Astrocyte of the hippocampus (primary cell): ENCODE data around the gene STAMBP.
"Not testable (repeated sequence)": the region's sequence is repeated elsewhere in the genome, so short reads cannot be mapped to it uniquely, and the experiment has no call there.

Source experiments
- DNase-seq: peaks from one replicate; pipeline ENCODE4 v3.0.0; 2011; ENCODE audit warnings: low read depth, low spot score

Gene STAMBP

GRCh38 chr2:73887596-73888353 is 59.0 kb downstream of the STAMBP start:
- not testable (repeated sequence) for DNase-seq

GRCh38 chr2:73888388-73888787 is 59.6 kb downstream of the STAMBP start:
- no peak for DNase-seq

- no peak for DNase-seq
These were observed 60.4 kb downstream of the STAMBP start for GRCh38 chr2:73889206-73889605.

- DNase-seq, result no peak
These were observed 61.7 kb downstream of the STAMBP start for GRCh38 chr2:73890301-73891092.

- no peak for DNase-seq
These were observed 62.6 kb downstream of the STAMBP start for GRCh38 chr2:73891276-73891901.

GRCh38 chr2:73892631-73893329 is 64.0 kb downstream of the STAMBP start, which contains the start of gene ACTG2:
Gene ACTG2 (plus strand): TSS chr2:73893008. CDS start chr2:73901312, 8,304 bp downstream.
- no peak for DNase-seq

GRCh38 chr2:73893764-73894474 is 65.2 kb downstream of the STAMBP start:
- DNase-seq, result no peak

- DNase-seq, result no peak
These were observed 65.7 kb downstream of the STAMBP start for GRCh38 chr2:73894475-73894850.

GRCh38 chr2:73894877-73895276 is 66.1 kb downstream of the STAMBP start:
- no peak for DNase-seq

GRCh38 chr2:73895473-73895872 is 66.7 kb downstream of the STAMBP start:
- no peak for DNase-seq

- peak; percentile 94 for DNase-seq
These were observed 67.8 kb downstream of the STAMBP start for GRCh38 chr2:73896362-73897239.

GRCh38 chr2:73897240-73897583 is 68.5 kb downstream of the STAMBP start:
- no peak for DNase-seq

- peak; percentile 6 for DNase-seq
These were observed 69.2 kb downstream of the STAMBP start for GRCh38 chr2:73897934-73898333.

- DNase-seq, result no peak
These were observed 71.1 kb downstream of the STAMBP start for GRCh38 chr2:73899801-73900336.

GRCh38 chr2:73901143-73901542 is 72.4 kb downstream of the STAMBP start:
- no peak for DNase-seq

GRCh38 chr2:73902284-73902683 is 73.5 kb downstream of the STAMBP start:
- DNase-seq, result no peak

GRCh38 chr2:73903313-73903712 is 74.6 kb downstream of the STAMBP start:
- DNase-seq, result no peak

- not testable (repeated sequence) for DNase-seq
These were observed 75.3 kb downstream of the STAMBP start for GRCh38 chr2:73903949-73904613.

GRCh38 chr2:73904952-73905351 is 76.2 kb downstream of the STAMBP start:
- no peak for DNase-seq
